BJ (cell line): ENCODE results near the gene PBX1. TPM values are rescaled to one million over a fixed set of nuclear protein-coding genes. Genes with fewer than 3 reads are reported as not detected.

Experiments
- CTCF ChIA-PET: fragments of 350-600 bp; formaldehyde crosslinking; extraction: SDS; loops from one replicate; lab custom pipeline; 2021; ENCODE audit warnings: antibody characterized with exemption, inconsistent platforms; lab: Yijun Ruan, JAX
- POLR2A ChIA-PET: fragments of 300-600 bp; sonication (Branson Sonifier 250); formaldehyde crosslinking; extraction: SDS; loops from one replicate; lab custom pipeline; 2021; ENCODE audit warnings: antibody characterized with exemption; lab: Charles Lee
- DNase-seq: peaks from one replicate; pipeline ENCODE4 v3.0.0-alpha.2; 2011; ENCODE audit warnings: low read depth
- H3K27me3 ChIP-seq: 2 replicates; pipeline ENCODE4 v1.6.0; 2011; ENCODE audit warnings: low read length; ENCODE audit not compliant: control insufficient read depth, insufficient read depth
- H3K36me3 ChIP-seq: 2 replicates; pipeline ENCODE4 v1.5.1; 2011; ENCODE audit warnings: low read length; ENCODE audit not compliant: control insufficient read depth, insufficient read depth
- H3K4me3 ChIP-seq: 2 replicates; pipeline ENCODE4 v1.5.1; 2011; ENCODE audit warnings: low read depth, mild to moderate bottlenecking, control low read depth, low read length
- CTCF ChIP-seq: IDR thresholded peaks from 2 replicates; pipeline ENCODE4 v1.5.1; 2011; ENCODE audit warnings: low read depth, mild to moderate bottlenecking, control low read depth, inconsistent platforms, low read length, moderate library complexity; ENCODE audit not compliant: insufficient read depth
- polyA plus RNA-seq: library from polyadenylated mRNA; depleted of rRNA; stranded (reverse); fragments of >200 nt; gene quantifications from 2 replicates; pipeline ENCODE4 v1.2.3, GENCODE V29; 2011

The PBX1 gene
- polyA plus RNA-seq, 1 experiment, result 46.1 TPM

GRCh38 chr1:164635803-164636731 lies 77.1 kb downstream of the PBX1 start:
- DNase-seq, result no peak
- H3K36me3 ChIP-seq, result 0 out of 2 replicates have a peak, but pooled peaks cover 2% of the 10 kb centered on the region
- ChIA-PET POLR2A (no interaction called here), CTCF (interaction anchor here (0.6 to 3.7 kb wide), 6 partner anchors 9 to 371 kb away, joined by 3 to 14 read pairs (median 4); no protein-coding TSS in a partner anchor)
- H3K27me3 ChIP-seq, result no peaks in the 10 kb centered on the region
- TF ChIP-seq CTCF, result no peak
- H3K4me3 ChIP-seq, result no peak overlapping the region

- no peak for TF ChIP-seq CTCF
- ChIA-PET POLR2A (interaction anchor here (0.6 kb wide), 1 partner anchor 170 kb away, joined by 3 read pairs; no protein-coding TSS in a partner anchor), CTCF (interaction anchor here (0.6 to 3.7 kb wide), 7 partner anchors 9 to 370 kb away, joined by 3 to 14 read pairs (median 4); no protein-coding TSS in a partner anchor)
- Histone ChIP-seq H3K27me3 (no peaks in the 10 kb centered on the region), H3K36me3 (0 out of 2 replicates have a peak, but pooled peaks cover 2% of the 10 kb centered on the region), H3K4me3 (no peak overlapping the region)
- no peak for DNase-seq
These were observed 77.8 kb downstream of the PBX1 start for GRCh38 chr1:164636757-164637156.

GRCh38 chr1:164637461-164638375 lies 78.7 kb downstream of the PBX1 start:
- Histone ChIP-seq H3K4me3 (no peak overlapping the region), H3K36me3 (0 out of 2 replicates have a peak, but pooled peaks cover 2% of the 10 kb centered on the region), H3K27me3 (no peaks in the 10 kb centered on the region)
- DNase-seq, result peak; percentile 35
- CTCF ChIA-PET, result interaction anchor here (1.4 to 1.6 kb wide), 3 partner anchors 11 to 25 kb away, joined by 3 to 9 read pairs (median 5); no protein-coding TSS in a partner anchor
- POLR2A ChIA-PET, result interaction anchor here (0.6 kb wide), 1 partner anchor 169 kb away, joined by 3 read pairs; no protein-coding TSS in a partner anchor
- no peak for TF ChIP-seq CTCF

GRCh38 chr1:164638492-164639202 lies 79.7 kb downstream of the PBX1 start:
- 0 out of 2 replicates have a peak, but pooled peaks cover 2% of the 10 kb centered on the region for H3K36me3 ChIP-seq
- ChIA-PET POLR2A (no interaction called here), CTCF (interaction anchor here (0.5 to 1.4 kb wide), 2 partner anchors 21 to 796 kb away, joined by 3 to 4 read pairs; no protein-coding TSS in a partner anchor)
- TF ChIP-seq CTCF, result no peak
- DNase-seq, result no peak
- no peaks in the 10 kb centered on the region for H3K27me3 ChIP-seq
- no peak overlapping the region for H3K4me3 ChIP-seq
